HG02759 (cell line): ENCODE measurements around the gene ATP6V1B1.
"Not testable (repeated sequence)": the region's sequence is repeated elsewhere in the genome, so short reads cannot be mapped to it uniquely, and the experiment has no call there.

ENCODE experiments used
- ATAC-seq: cut with Tn5 transposase; IDR thresholded peaks from one replicate; pipeline ENCODE4 v1.9.1; 2021; ENCODE audit warnings: mild to moderate bottlenecking, moderate library complexity; ENCODE audit not compliant: unreplicated experiment

The ATP6V1B1 gene

GRCh38 chr2:71005271-71006202 lies 69.8 kb downstream of the ATP6V1B1 start:
- ATAC-seq = no peak

DNA sequence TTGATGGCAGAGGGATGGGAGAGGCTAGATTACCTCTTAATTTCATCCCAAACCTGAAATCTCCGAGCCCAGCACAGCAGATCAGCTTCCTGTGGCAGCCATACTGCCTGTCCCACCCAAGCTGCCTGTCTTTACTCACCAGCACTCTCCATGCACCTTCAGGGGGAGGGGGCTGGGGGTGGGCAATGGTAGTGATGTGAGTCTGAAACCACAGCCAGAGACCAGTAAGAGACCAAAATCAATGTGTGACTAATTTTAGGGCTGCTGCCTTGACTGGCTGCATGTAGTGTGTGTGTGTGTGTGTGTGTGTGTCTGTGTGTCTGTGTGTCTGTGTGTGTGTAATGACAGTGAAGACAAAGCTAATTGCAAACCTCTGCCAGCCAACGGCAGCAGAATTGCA lies 70.6 kb downstream of the ATP6V1B1 start:
- no peak for ATAC-seq

DNA sequence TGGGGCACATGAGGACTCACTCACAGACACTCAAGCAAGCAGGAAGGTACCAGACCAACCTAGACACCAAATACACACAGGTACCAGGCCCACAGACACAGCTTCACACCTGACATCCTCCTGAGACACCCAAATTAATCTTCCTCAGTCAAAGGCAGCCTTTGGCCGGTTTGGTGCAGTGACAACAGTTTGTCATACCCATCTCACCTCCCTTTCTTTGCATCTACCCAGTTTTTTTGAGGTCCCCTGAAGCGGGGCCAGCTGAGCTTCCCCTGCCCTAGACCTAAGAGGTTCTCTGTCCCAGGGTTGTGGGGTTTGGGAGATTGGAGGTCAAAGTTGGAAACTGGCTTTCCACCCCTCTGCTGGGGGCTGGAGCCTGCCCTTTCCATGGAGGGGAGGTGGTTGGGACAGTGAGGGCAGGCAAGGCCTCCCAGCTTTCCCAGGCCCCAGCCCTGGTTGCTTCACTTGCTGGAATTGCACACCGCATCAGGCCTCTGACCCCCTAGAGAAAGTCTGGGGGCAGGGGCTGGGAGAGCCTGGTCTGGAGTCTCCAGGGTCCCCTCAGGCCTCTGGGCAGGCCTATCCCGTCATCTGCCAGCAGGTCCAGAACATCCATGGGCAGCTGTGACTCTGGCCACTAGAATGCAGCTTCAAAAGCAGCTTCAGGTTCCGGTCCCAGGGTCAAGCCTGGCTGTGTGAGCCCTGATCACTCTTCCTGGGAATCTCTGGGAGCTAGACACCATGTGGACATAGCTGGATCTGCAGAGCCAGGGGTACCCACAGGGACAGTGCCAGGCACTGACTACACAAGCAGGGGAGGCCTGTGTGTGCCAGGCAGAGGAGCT lies 71.5 kb downstream of the ATP6V1B1 start:
- no peak for ATAC-seq

GRCh38 chr2:71008342-71008741 lies 72.6 kb downstream of the ATP6V1B1 start:
- no peak for ATAC-seq

GRCh38 chr2:71011786-71012185 lies 76.1 kb downstream of the ATP6V1B1 start:
- not testable (repeated sequence) for ATAC-seq
